Activated CD4-positive, CD25-positive, alpha-beta regulatory T cell treated with anti-CD3 and anti-CD28 coated beads, Interleukin-2, amount 50 U/mL, for 72 hours (primary cell): ENCODE data around the gene DGAT2L6.

ENCODE experiments used
- DNase-seq: peaks from one replicate; pipeline ENCODE4 v3.0.0; 2021

The DGAT2L6 gene, protein sequence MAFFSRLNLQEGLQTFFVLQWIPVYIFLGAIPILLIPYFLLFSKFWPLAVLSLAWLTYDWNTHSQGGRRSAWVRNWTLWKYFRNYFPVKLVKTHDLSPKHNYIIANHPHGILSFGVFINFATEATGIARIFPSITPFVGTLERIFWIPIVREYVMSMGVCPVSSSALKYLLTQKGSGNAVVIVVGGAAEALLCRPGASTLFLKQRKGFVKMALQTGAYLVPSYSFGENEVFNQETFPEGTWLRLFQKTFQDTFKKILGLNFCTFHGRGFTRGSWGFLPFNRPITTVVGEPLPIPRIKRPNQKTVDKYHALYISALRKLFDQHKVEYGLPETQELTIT

DNA sequence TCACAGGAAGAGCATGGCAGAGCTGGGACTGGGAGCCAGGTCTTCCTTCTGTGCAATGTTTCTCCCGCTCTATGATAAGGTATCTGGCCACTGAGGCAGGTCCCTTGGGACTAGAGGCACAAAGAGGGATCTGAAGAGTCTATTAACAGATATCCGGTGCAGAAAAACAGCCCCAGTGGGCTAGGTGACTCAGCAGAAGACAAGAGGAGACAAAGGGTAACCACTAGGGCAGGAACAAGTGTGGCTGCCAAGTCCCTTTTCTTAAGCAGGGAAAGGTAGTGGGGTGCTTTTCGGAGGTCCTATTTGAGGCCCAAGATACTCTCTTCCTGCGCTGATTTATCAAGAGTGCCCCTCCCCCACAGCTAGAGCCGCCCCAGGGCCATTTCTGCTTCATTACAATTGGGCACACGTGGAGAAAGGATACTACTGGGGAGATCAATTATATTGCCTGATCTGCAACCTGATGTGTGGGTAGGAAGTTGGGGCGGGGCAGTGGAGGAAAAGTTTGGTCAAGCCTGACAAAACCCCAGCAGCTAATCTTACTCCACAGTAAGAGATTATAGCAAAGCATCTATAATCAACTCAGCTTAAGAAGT is at the start of gene DGAT2L6:
DGAT2L6 (plus strand) TSS at position 546 of the 596 bp plus-strand sequence. CDS start 100 bp downstream, outside the sequence.
- no peak for DNase-seq

DNA sequence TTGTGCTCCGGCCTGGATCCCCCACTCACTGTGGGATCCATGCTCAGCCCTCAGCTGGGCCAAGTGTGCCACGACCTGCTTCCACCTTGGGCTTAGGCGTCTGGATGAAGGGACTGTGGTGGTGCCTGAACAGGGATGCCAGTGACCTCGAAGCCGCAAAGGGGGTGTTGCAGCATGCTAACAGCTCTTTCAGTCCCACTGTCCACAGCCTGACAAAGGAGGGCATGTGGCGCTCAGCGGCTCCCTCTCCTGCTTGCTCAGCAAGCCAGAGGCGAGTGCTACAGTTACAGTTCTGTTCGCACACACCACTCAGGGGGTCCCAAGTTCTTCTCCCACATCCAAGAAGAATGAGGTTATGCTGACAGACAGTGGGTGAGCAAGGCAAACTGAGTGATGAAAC is 49.2 kb upstream of the DGAT2L6 start:
- no peak for DNase-seq

DNA sequence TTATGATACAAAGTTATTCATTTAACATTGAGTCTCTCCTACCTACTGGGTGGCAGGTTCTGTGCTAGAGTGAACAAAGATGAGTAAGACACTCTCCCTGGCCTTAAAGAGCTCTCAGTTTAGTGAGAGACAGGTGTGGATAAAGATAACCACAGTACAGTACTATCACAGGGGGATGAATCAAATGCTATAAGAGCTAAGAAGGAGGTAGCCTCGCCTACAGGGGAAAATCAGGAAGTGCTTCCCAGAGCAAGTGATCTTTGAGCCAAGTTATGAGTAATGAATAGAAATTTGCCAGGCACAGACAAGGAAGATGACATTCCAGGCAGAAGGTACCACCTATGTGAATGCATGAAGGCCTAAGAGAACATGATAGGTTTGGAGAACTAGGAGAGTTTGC is 47.5 kb upstream of the DGAT2L6 start:
- DNase-seq: no peak

DNA sequence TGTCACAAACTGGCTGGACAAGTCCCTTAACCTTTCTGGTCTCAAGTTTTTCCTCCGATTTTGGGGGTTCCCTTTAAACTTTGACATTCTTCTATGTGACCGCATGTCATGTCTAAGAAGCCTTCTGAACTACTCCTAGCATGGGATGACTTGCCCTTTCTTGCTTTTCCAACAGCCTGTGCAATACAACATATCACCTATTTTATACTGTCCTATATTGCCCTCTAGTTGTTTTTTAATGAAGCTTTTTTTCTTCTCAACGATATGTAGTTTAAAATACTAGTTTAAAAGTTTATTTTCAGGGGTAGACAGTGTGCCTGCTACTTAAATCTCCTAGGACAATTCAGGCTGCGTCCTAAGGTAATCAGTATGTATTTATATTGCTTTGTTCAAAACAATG is 45.1 kb upstream of the DGAT2L6 start:
- no peak for DNase-seq

DNA sequence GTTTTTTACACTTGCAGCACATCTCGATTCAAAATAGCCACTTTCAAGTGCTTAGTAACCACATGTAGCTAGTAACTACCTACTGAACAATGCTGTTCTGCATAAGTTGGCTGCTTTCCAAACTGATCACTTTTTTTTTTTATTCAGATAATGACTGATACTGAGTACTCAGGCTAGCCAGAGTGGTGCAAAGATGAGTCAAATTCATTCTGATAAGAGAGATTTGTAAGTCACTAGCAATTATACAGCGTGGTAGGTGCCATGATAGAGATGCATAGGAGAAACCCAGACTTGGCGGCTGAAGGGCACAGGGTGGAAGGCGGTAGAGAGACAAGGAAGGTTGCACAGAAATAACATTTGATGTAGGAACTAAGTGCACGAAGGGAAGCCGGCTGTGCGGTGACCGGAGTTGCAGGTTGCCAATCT is 44.4 kb upstream of the DGAT2L6 start:
- DNase-seq: no peak

DNA sequence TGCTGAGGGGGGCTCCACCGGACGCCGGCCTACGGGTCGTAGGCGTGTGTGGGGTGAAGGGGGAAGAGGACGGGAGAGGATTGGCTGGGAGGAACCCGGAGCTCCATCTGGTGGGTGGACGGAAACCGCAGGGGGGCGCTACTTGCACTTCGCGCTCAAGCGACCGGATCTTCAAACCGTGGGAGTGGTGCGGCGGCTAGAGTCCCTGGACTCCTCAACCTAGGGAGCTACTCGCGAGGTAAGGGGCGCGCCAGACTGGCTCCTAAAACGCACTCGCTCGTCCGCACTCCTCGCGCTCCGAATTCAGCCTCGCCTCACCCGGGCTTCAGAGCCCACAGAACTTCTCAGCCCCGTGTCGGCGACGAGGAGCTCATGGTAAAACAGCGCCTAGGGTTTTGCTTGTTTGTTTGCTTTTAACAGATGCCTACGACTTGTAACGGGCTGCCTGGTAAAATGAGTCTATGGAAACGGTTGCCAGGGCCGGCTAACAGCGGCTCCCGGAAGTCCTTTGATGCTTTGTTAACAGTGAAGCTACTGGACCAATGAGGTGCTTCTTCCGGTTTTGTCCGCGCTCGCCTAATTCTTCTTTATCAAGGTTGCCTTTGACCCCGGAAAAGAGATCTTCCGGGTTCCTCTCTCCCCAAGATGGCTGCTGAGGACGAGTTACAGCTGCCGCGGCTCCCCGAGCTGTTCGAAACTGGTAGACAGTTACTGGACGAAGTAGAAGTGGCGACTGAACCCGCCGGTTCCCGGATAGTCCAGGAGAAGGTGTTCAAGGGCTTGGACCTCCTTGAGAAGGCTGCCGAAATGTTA is 43.8 kb upstream of the DGAT2L6 start, which contains the start of gene IGBP1:
IGBP1 (plus strand) TSS at position 145 of the 813 bp plus-strand sequence; CDS start at position 646, 501 bp downstream.
- peak; percentile 60 for DNase-seq

DNA sequence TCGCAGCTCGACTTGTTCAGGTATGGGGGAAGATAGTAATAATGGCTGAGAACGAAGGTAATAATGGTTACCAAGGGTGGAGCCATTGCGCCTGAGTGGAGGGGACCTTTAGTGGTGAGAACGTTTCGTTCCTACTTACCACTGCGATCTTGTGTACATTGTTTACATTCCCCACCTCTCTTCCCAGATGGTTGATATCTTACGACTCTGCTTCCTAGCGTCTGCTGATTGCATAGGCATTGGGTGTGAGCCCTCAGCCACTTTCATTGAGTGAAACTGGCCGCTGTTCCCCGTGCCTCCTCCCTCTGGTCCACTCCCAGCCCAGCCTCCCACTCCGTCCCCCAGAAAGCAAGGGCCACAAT is 43.2 kb upstream of the DGAT2L6 start:
- peak; percentile 29 for DNase-seq

DNA sequence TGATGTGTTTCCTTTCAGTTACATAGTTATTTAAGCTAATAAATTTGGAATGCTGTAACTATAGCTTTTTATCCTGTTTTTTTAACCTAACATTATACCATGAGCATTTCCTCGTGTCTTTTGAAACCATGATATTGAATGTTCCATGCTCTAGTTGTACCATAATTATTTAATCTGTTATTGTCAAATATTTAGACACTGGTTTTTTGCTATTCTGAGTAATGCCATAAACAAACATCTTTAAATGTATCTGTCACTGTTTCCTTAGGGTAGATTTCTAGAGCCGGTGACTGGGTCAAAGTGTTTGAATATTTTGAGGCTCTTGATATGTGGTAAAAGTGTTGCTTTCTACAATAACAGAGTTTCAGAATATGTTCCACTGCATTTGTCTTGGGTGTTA is 38.7 kb upstream of the DGAT2L6 start:
- DNase-seq: no peak

DNA sequence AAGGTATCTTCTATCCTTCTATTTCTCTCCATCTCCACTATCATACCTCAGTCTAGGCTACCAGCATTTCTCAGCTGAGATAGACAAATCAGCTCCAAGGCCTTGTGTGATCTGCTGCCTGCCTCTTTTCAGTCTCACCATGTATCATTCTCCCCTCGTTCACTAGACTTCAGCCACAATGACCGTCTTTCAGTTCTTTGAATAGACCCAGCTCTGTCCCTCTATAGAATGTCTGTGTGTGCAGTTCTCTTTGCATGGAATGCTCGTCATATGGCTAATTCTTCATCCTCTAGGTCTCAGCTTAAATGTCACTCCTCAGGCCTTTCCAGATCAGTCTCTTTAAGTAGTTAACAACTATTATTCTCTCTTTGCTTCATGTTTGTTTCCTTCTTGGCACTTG is 37.5 kb upstream of the DGAT2L6 start:
- no peak for DNase-seq

DNA sequence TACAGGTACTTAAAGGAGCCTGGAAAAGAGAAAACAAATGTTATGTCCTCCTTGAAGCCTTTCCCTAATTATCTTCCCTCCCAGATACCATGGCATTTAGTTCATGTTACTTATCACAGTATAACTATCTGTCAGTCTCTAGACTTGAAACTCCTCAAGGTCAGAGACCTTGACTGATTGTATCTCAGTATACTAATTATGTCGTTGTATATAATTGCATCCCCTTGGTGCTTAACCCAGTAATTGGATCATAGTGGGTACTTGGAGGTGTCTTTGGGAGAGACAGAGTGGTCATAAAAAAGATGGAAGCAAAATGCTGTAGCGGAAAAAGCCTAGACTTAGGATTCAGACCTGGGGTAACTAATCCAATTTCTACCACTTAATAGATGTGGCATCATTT is 35.9 kb upstream of the DGAT2L6 start:
- DNase-seq: no peak

DNA sequence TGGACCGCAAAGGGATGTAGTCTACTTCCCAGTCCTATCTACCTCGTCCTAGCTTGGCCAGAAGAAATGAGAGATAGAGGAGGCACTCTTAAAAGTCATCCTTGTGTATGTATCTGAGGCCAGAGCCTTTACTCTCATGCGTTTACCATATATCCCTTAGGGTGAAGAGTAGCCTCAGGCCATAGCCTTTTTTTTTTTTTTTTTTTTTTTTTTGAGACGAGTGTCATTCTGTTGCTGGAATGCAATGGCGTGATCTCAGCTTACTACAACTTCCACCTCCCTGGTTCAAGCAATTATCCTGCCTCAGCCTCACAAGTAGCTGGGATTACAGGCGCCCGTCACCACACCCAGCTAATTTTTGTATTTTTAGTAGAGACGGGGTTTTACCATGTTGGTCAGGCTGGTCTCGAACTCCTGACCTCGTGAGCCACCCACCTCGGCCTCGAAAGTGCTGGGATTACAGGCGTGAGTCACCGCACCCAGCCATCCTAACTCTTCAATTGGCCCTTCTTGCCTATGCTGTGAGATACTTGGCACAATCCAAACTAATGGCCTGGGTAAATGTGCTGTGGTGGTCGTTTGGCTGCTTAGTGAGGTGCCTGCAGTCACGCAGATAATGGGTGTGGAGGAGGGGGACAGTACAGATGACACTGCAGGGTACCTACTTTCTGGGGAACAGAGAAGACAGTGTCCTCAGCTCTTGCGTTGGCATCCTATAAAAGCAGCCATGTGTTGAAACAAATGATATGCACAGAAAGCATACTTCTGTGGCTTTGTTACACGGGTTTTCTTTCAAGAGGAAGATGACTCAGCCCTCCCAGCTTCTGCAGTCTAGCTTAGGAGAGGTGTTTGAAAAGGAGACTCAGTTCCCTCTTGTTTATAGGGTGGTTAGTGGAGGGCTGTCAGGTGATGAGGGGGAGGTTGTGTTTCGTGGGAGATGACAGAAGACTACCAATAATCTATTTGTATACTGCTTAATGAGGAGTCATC is 10.4 kb upstream of the DGAT2L6 start:
- no peak for DNase-seq

DNA sequence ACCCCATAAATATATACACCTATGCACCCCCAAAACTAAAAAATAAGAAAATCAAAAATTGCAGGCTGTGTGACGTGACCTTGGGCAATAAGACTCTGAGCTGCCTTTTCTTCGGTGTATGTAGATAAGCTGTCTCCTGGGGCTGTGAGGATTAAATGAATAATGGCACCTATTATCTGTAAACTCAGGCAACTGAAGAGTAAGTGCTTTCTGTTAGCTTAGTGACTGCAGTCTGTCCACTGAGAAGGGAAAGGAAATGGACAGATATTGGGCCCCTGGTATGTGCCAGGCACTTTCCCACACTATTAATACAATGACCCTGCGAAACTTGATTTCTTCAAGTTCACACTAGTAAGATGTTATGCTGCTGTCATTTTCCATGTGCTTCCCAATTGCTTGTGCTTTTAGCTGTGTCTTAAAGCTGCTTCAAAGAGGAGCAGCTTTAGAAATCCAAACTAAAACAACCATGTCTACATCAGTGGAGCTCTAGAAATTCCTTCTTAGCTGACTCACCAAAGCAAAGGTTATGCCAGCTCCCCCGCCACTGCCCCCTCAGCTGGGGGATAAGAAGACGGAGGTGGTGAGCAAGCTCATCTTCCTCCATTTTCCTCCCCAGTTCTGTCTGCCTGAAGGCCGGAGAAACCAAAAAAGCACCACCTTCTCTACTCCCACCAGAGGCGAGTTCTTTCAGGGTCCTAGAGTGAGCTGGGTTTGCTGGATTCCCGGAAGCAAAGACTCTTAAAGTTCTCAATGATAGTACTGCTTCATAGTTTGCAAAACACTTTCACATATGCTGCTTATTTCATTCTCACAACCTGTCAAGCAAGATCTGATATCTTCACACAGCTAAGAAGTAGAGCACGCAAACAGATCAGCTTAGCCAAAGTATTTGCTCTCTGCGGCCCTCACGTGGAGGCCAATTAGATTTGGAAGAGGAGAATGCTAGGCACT is 8.8 kb upstream of the DGAT2L6 start:
- DNase-seq: no peak

DNA sequence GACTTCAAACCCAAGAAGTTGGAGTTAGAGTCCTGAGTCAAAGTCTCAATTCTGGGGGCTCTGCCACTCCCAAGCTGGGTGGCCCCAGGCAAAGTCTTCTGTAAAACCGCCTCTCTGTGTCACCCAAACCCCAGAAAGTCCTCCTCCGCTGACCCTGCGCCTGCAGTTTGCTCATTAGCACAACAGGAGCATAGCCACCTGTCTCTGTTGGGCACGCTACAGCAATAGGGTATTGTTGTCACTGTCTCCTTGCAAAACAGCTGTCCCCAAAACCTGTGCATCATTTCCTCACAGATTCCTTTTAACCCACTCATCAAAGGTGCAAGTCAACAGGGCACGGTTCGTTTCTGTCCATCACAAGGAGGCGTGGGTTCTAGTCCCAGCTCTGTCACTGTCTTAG is 8.0 kb upstream of the DGAT2L6 start:
- no peak for DNase-seq

DNA sequence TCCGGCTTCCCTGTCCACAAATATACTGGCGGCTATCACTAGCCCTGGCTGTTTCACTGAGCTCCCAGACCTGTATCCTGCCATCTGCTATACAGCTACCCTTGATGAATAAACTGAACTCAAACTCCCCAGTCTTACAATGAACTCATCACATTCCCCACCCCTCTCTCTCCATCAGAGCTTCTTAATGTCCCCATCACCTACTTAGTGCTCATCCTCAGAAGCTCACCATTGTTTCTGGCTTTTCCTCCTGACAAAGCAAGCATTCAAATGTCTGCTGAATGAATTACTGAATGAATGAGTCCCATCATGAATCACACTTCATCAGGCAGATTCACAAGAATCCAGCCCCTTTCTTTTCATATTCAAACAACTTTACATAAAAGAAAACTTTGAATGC is 5.7 kb upstream of the DGAT2L6 start:
- DNase-seq: no peak

DNA sequence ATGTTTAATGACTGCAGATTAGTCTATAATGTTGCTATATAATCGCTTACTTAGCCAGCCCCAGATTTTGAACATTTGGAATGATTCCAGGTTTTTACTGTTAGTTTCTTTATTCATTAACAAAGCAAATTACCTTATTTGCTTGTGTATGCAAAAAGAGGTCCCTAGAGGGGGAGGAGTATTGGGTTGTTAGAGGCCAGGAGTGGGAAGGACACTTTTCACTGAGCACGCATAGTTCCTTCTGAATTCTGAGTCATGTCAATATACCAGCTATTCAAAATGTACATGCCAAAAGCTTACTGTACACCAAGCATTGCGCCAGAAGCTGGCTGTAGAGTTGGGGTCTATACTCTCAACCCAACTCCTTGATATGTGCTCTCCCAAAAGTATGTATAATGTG is 5.1 kb upstream of the DGAT2L6 start:
- no peak for DNase-seq

DNA sequence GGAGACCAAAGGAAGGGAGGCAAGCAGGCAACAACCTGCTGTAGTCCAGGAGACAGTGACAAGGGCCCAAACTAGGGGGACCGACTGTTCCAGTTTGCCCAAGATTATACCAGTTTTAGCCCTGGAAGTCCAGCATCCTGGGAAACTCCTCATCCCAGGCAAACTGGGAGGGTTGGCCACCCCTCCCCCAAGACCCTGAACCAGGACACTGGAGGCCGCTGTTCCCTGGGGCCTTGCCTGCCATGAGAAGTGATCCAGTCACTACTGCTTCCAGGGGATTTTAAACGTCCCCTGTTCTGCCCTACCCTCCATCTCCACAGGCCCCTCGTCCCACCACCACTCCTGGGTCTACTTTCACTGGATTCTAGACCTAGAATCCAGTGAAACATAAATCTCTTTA is 4.3 kb upstream of the DGAT2L6 start:
- DNase-seq: no peak

DNA sequence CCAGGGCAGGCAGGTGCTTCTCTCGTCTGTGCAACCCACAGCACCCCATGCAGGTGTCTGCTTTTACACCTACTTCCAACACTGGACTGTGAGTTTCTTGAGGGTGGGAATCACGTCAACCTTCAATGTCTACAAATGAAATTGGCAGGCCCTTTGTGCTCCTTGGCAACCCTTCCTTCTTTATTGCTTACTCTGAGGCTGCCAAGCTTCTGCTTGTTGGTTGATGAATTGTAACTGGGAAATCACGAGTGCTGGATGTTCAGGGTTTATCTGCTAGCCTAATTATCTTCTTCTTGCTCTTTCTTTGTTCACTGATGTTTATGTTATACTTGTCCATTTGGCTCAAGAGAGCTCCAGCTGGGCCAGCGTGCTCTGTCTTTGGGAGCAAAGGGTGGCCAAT is 2.5 kb upstream of the DGAT2L6 start:
- no peak for DNase-seq

DNA sequence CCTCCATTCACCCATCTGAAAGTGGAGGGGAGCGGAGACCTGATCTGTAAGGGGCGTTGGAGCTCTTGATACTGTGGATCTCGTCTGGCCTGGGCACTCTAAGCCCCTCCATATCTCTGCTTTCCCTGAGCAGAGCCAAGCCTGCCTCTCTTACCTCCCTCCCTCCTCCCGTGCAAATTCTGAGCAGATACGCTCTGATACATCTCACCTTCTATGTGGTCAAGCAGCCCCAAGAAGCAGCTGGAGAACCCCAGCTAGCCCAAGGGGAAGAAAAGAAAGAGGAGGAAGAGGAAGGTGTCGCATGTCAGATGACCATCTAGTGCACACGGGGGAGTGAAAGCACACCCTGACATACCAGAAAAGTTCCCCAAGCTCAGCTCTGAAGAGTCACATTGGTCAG is 1.9 kb upstream of the DGAT2L6 start:
- no peak for DNase-seq

DNA sequence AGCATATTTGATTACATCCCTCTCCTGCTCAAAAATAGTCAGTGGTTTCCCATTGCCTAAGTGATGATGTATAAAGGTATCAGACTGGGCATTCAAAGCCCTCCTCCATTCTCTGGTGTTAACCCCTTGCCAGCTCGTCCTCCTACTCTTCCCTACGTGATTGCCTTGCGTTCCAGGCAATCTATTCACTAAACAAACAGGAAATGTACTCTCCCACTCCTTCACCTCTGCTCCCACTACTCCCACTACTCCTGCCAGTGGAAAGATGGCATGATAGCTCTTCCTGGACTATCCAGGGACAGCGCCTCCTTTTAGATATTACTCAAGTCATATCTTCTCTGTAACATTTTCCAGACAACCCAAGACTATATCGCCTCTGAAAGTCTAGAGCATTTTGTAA is 5.8 kb downstream of the DGAT2L6 start:
- DNase-seq: no peak

DNA sequence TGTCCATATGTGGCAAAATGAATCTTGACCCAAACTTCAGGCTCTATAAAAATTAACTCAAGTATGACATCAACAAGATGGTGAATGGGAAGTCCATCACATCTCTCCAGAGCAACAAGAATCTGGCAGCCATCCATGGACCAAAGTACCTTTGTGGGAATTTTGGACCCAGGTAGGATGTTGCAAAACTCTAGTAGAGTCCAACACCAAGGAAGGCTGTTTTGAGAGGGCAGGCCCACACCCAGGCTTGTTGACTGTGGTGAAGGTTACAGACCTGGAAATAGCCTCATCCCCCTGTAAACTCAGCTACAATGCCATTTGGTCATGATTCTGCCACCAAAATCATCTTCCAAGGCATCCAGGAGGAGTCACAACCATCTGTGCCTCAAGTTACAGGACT is 12.9 kb downstream of the DGAT2L6 start:
- DNase-seq: no peak

DNA sequence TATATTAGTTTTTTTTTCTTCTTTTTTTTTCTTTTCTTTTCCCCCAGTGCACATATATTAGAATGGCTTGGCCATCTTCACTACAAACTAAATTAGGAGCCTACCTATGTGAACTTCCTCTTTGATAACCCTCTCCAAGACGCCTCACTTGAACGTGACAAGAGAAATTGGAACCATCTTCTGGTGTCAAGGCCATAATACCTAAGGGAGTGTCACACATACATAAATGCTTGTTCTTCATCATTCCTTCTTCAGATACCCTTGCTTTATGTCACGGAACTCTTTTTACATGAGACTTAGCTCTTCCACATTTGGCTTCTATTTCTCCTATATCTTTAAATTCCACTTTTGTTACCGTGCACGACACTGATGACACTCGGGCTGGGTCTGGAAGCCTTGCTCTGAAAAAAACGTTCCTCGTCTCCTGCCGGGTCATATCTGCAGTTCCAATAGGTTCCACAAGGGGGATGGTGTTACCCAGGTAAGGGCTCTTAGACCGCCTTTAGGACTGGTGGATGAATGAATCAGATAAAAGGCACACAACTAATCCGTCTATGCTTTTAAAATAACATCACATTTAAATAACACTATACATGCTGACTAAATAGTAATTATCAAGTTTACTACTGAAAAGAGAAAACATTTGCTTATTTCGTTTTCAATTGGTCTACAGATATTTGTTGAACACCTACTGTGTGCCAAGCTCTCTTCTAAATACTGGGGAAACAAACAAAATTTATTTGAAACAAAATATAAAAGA is 19.9 kb downstream of the DGAT2L6 start:
- DNase-seq: peak; percentile 66
